HUDEP-2 (cell line): Measurements from ENCODE around the gene KCNB1.
A peak's percentile ranks its signal among the peaks of the same experiment; 100 is the strongest.

ENCODE experiments used
- DNase-seq, 76 experiments: peaks; one replicate each; lab custom pipeline; 2025; ENCODE audit not compliant: unreplicated experiment in 76 of 76; lab: John Stamatoyannopoulos, UW

Gene KCNB1

DNA sequence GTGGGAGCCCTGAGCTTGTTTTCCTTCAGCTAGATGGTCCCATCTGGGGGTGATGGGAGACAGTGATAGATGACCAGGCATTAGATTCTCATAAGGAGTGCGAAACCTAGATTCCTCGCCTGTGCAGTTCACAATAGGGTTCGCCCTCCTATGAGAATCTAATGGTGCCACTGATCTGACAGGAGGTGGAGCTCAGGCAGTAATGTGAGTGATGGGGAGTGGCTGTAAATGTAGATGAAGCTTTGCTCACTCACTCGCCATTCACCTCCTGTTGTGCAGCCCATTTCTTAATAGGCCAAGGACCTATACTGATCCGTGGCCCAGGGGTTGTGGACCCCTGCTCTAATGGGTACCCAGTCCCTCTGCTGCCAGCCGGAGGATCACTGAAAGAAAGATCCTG lies 20.7 kb upstream of the KCNB1 start:
- no peak for DNase-seq

DNA sequence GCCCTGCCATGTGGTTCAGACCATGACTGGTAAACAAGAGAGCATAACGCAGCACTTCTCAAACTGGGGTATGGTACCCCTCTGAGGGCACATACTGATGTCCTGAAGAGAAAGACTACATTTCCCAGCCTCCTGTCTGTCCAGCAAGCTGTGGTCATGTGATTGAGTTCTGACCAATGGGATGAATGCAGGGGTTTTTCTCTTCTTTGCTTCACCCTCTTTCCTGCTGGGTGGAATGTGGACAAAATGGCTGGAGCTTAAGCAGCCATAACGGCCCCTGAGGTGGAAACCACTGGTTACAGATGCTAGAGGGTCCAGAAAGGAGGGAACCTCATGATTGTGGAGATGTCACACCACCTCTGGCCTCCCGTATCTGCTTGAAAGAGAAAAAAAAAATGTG lies 19.4 kb upstream of the KCNB1 start:
- peak in 1 of 76 experiments; percentile 12 for DNase-seq

DNA sequence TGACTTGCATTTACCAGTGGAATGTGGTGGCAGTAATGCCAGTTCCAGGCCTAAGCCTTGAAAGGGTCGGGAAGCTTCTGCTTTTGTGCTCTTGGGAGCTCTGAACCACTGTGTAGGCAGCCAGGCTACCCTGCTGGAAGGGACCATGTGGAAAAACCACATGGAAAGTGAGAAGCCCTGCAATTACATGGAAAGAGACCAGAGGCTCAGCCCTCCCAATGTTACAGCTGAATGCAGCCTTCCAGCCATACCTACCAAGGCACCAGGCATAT lies 14.9 kb upstream of the KCNB1 start:
- DNase-seq, result no peak

DNA sequence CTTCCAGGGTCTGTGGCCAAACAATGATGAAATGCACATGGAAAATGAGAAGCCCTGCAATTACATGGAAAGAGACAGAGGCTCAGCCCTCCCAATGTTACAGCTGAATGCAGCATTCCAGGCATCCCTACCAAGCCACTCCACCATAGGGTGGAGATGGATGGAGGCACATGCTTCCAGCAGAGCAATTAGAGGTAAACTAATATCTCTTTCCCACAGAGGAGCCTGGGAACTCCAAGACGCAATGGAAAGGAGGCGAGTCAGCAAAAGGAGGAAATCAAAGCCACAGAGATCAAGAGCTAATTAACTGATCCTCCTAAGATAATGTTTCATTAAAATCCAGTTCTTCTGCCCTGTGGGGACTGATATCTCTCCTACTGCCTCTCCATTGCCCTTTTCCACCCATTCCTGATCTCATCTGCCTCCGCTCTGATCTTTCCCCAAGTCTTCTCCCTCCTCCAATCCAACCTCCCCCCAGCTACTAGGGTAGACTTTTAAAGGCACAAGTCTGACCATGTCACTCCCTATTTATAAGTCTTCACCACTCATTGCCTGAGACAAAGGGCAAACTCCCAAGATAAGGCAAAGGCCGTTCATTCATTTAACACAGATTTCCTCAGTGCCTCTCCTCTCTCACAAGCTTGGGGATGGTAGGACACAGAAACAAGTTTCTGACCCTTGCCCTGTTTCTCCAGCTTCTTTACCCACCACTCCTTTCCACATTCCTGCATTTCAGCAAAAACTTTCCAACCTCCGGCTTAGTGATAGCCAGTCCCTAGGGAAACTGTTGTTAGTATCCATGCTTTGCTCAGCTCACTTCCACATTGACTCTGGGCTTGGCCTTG lies 14.3 kb upstream of the KCNB1 start:
- no peak for DNase-seq

DNA sequence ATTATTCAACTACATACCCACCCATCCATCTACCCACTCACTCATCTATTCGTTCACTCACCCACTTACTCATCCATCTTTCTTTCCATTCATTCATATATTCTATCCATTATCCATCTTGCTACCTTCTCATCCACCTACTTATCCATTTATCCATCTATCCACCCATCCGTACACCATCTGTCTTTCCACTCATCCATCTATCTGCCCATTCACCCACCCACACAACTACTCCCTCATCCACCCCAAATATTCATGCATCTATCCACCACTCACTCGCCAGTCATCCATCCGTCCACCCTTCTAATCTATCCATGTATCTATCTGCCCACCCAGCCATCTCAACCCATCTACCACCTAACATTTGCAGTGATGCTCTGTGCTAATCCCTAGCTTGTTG lies 13.6 kb upstream of the KCNB1 start:
- no peak for DNase-seq

DNA sequence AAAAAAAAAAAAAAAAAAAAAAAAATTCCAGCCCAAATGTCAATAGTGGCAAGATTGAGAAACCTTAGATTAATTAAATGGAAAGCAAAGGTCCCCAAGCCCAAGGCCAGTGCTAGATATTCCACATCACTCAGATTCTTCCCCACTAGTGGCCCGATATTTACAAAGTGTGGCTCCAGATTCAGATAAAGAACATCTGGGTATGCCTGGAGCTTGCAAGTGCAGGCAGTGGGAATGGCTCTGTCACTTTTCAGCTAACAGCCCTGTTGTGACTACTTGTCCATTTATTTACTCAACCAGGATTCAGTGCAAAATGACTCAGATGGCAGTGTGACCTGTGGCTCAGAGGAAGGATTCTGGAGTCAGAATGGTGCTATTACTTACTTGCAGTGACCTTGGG lies 8.2 kb upstream of the KCNB1 start:
- DNase-seq, result no peak

DNA sequence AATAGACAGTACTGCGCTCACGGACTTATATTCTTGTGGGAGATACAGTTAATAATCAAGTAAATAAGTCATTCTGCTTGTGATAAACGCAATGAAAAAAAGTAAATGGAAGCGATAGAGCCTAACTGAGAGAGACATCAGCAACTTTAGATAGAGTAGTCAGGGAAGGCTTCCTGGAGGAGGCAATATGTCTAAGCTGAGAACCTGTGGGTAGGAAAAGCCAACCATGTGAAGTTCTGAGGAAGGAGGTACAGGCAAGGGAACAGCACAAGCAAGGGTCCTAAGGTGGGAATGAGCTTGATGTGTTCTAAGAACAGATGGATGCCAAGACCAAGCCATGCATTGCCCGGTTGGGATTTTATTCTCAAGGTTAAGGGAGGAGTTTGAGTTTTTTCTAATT lies 7.2 kb upstream of the KCNB1 start:
- no peak for DNase-seq

DNA sequence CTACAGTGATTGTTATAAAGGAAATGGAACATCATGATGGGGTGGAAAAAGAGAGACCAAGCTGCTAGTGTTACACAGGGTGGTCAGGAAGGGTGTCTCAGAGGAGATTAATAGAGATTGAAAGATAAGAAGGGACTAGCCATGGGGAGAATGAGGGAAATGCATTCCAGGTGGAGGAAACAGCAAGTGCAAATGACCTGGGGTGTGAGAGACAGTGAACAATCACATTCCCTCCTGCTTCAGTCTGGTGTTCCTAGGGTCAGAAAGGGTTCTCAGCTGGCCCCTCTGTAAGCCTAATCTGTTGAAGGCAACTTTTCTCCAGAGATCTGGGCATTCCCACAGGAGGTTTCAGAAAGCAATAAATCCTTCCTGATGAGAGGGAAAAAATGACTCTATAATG lies 3.6 kb upstream of the KCNB1 start:
- DNase-seq, result no peak

DNA sequence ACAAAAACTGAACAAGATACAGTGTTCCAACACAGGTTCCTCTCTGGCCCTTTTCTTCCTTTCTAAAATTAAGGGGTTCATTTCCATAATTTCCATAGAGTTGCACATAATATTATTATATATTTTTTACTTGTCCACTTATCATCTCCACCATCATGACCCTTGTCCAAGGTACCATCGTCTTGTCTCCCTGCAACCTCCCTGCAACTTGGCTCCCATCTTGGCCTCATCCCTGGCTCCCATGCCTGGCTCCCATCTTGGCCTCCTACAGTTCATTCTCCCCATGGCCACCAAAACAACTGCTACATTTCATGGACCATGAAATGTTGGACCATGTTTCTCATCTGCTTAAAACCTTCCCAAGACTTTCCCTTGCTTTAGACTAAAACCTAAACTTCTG lies 3.1 kb upstream of the KCNB1 start:
- no peak for DNase-seq

DNA sequence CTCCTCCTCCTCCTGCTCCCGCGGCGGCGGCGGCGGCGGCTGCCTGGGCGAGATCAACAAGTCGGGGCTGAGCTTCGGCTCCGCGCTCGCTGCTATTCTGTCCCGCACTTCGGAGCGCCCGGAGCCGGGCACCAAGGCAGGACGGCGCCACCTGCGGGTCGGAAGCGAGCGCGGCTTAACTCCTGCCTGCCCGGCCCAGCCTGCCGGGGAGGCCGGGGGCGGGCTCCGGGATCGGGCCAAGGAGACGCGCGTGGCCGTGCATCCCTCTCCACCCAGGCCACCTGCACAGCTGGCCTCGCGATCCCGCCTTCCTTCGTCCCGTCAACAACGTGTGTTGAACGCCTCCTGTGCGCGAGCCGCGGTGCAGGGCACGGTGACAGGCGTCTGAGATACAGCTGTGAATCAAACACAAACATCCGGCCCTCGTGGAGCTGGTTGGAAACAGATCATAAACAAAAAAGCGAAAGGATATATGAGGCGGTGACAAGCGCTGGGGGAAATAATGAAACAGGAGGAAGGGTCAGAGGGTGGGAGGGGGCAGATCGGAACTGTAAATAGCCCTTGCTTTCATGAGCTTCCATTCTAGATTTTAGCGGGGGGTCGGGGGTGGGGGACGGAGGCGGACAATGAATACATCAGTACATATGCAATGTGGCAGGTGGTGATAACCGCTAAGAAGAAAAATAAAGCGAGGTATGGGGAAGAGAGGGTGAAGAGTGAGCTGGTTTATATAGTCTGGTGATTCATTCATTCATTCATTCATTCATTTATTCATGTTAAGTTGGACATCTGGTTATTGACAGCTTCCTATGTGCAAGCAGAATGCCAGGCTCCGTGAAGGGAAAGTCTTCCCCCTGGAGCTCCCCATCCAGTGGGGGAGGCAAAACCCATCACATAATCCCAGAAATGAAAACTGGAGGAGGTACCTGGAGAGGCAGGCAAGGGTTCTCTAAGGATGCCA lies 2.0 kb upstream of the KCNB1 start:
- peak in 51 of 76 experiments; percentile 5 to 74 (median 36) for DNase-seq

DNA sequence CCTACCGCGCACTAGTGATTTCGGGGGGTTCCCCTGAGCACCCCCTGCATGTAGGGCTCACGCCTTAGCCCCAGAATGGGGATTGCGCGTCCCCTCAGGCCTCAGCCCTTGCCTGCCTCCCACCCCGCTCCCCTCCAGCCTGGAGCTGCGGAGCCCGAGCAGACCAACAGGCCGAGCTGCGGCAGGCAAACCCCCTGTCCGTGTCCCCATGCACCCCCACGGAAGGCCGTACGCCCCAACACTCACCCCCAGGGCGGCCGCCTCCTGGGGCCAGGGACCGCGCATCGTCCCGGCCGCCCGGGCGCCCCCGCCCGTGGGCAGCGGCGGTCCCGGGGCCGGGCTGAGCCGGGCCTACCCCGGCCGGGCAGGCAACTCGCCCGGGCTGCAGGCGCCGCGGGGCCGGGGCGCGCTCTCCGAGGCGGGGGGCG lies 1.2 kb upstream of the KCNB1 start:
- DNase-seq, result no peak

DNA sequence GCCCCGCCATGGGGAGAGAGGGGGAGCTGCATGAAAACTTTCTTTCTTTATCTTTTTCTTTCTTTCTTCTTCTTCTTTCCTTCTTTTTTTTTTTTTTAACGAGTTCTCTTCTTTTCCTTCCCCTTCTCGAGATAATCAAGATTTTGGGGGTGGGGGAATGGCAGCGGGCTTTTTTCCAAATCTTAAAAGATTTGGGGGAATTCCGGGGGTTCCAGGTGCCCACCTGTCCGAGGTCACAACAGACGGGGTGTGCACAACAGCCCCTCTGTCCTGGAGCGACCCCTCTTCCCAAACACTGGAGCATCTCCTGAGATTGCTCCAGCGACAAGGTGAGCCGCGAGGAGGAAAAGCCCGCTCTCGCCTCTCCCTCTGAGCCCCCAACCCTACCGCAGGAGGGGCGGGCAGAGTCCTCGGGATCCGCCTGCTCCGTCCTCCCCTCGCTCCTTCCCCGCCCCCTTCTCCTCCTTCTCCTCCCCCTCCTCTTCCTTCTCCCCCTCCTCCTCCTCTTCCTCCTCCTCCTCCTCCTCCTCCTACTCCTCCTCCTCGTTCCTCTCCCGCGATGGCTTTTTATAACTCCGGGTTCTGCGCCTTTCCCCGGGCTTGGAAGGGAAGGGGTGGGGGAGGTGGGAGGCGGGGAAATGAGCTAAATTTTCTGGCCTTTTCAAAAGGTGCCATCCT lies 689 bp upstream of the KCNB1 start:
- DNase-seq, result no peak

DNA sequence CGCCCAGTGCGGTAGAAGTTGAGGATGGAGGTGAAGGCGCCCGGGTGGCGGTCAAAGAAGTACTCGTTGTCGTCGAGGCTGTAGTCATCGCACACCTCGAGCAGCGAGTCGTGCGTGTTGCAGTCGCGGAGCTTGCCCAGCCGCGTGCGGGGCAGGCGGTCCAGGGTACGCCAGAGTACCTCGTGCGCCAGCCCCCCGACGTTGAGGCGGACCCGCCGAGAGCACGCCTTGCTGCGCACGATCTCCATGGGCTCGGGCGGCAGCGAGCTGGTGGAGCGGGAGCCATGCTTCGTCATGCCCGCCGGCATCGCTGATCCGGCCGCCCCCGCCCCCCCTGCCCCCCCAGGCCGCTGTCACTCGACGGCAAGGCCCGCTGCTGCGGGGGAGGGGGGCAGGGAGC lies 295 bp downstream of the KCNB1 start:
- DNase-seq, result no peak

DNA sequence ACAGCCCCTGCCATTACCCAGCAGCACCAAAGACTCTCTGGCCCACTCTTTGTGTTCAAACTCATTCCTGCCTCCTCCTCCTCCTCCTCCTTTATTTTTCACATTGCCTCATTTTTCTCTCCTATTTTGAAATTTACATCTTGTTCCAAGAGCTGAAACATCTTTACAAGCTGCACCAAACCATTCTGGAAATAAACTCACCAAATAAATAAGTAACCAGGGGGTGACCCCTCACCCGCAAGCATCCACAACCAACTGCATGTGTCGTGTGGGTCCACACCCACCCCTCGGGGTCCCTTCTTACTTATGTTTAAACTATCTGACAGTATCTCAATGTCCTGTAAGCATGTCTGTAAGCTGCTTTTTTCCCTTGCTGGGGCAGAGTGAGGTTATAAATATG lies 1.4 kb downstream of the KCNB1 start:
- DNase-seq, result no peak

DNA sequence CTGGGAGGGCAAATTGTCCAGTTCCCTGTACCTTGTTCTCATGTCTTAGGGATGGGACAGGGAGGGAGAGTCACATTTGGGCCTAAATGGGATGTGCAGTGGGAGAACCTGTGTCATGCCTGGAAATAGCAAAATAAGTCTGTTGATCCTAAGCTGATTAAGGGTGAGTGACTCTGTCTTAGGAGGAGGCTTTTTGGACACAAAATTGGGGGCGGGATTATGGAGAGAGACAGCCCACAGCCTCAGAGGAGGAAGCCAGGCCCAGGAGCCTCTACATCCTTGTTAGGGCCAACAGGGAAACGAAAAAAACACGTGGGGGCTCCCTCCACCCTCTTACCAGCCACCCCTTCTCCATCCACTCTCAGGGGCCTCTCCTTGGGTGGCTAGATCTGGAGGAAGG lies 2.2 kb downstream of the KCNB1 start:
- DNase-seq, result no peak

DNA sequence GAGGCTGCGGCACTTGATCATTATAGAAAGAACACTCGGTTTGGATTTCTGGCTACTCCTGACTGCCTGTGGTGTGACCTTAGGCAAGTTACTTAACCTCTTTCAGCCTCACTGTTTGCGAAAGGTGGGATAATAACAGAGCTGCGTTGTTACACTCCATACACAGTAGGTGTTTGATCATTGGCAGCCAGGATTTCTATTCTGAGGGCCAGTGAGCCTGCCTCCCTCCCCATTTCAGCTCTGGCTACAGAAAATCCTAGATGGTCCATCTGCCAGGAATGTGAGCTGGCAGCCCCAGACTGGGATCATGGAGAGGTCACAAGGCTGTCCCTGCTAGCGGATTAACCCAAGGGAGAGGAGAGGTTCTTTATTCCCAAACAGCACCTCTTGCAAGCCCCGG lies 2.7 kb downstream of the KCNB1 start:
- no peak for DNase-seq

DNA sequence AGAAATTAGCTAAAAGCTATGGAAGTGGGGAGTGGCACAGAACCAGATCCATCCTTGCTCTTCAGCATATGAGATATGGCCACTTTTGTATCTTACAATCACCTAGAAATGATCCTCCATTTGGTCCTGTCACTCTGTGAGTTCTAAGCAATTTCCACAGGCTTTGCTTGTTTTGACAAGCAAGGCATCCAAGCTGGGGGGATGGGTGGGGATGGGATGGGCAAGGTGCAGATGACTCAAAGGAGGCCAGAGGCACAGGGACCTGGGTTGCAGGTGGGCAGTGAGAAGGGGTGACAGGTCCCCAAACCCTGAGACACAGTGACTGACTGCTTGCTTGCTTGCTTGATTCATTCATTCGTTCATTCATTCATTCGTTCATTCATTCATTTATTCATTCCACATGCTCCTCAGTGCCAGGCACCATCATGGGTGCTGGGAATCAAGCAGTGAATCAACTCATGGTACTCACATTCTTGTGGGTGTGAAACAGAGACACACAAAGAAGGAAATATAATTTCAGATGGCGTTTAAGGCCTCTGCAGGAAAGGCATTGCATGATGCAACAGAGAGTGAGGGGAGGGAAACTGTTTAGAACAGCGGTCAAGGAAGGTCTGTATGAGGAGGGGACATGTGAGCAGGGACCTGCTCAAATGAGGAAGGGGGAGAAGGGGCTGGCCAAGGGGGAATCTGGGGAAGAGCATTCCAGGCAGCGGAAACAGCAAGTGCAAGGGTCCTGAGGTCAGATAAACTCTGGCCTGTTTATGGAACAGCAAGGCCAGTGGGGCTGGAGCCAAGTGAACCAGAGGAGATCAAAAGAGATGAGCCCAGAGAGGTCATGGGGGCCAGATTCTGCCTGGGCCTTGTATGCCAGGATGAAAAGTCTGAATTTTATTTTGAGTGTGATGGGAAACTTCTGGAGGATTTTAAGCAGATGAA lies 3.4 kb downstream of the KCNB1 start:
- DNase-seq, result no peak

DNA sequence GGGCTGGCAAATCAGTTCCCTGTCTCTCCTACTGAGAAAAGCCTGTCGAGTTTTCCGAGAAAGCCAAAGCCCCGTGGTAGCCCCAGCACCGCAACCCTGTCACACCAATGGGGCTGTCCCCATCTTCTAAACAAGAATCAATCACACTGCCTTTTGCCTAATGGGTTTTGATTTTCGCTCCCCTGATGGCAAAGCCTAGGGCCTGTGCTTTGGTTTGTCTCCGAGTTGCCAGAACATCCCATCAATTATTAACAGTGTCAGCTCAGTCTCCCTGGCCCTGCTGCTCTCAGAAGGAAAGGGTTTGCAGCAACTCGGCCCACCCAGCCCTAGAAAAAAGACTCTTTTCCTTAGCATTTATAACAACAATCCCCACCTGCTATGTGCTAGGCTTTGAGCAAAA lies 4.2 kb downstream of the KCNB1 start:
- no peak for DNase-seq

DNA sequence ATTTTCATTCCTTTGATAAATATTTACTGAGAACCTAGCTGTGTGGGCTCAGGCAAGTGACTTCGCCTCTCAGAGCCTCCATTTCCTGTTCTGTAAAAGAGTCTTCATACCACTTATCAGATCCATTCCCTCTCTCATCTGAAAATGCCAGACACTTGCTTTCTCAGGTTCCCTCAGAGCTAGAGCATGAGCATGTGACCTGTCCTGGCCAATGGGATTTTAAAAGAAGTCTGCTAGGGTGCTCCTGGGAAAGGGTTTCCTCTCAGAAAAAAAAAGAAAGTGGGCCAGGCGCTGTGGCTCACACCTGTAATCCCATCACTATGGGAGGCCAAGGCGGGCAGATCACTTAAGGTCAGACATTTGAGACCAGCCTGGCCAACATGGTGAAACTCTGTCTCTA lies 5.3 kb downstream of the KCNB1 start:
- DNase-seq, result no peak

DNA sequence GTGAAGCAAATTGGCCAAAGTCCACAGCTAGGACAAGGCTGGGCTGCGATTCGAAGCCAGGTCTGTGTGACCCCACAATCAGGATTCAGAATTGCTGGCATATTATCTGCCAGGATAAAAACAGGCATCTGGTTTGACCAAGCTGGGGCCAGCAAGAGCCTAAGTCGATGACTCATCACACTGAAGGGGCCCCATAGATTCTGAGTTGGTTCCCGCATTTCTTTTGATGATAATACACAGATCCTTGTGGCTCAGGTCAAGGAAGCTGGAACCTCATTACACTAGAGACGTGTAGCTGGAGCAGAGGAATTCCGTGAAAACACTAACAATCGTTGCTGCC lies 6.5 kb downstream of the KCNB1 start:
- DNase-seq, result no peak
